ENCODE measurements around the gene MAP3K8.
A peak's percentile ranks its signal among the peaks of the same experiment; 100 is the strongest.
"Not testable (repeated sequence)": the region's sequence is repeated elsewhere in the genome, so short reads cannot be mapped to it uniquely, and the experiment has no call there.

MAP3K8 gene

DNA sequence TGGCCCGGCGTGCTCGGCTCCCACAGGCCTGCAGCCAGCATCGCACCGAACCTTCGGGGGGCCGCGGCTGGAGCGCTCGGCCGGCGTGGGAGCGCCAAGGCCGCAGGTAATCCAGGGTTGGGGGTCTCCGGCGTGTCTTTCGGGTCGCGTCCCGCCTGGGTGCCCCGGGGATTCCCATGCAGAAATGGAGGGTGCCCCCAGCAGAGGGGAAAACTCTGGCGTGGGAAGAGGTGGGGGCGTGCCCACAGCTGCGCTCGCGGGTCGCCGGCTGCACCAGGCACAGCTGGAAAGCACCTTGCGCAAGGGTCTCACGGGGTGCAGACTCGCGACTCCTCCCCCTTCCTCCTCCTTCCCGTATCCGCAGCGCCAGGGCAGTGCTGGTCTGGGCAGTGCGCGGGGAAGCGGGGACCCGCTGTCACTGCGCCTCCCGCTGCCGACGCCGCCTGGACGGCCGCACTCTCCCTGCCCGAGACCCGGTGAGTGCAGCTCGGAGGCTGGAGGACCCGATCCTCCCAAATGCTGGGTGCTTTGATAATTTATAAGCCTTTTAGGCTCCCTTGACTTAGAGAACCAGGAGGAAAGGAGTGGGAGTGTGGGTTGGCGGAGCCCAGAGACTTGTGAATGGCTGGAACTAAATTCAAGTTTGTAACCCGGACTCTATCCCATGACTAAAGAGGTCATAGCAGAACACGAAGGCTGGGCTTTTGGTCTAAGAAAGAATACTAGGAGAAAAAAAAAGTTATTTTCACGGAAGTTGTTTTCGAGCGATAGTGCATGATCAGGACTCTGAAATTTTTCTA, 489 bp downstream of the MAP3K8 start:
- H3K4me3 ChIP-seq (ENCODE audit: low read depth, low read length) = peak overlapping the region; percentile 62
- TF ChIP-seq, protein P1, sequence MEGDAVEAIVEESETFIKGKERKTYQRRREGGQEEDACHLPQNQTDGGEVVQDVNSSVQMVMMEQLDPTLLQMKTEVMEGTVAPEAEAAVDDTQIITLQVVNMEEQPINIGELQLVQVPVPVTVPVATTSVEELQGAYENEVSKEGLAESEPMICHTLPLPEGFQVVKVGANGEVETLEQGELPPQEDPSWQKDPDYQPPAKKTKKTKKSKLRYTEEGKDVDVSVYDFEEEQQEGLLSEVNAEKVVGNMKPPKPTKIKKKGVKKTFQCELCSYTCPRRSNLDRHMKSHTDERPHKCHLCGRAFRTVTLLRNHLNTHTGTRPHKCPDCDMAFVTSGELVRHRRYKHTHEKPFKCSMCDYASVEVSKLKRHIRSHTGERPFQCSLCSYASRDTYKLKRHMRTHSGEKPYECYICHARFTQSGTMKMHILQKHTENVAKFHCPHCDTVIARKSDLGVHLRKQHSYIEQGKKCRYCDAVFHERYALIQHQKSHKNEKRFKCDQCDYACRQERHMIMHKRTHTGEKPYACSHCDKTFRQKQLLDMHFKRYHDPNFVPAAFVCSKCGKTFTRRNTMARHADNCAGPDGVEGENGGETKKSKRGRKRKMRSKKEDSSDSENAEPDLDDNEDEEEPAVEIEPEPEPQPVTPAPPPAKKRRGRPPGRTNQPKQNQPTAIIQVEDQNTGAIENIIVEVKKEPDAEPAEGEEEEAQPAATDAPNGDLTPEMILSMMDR (IDR thresholded peaks at IDR 0.05; ENCODE audit: low read depth, low read length) = no peak
- H3K9me3 ChIP-seq = no peaks in the 10 kb centered on the region
- H3K36me3 ChIP-seq = no peaks in the 10 kb centered on the region
- no peaks in the 10 kb centered on the region; the same call in 1 of the 2 replicates for H3K4me1 ChIP-seq
- peaks cover 75% of the 10 kb centered on the region for H3K27me3 ChIP-seq
- DNase-seq = peak; percentile 17

DNA sequence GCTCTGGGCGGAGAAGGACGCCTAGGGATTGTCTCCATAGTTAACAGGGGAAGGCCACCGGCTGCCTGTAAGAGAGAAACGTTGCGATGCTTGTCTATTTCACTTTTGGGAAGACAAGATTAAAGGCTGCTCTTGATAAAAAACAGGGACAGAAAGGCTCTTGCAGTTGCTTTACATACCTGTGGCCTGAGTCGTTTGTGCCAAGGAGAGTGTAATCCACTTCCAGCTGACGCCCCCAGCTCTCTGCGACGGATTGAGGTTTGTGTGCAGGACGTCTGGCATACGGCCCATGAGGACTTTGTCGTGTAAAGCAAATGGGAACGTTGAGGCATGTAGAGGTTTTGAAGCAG, 1.1 kb downstream of the MAP3K8 start:
- TF ChIP-seq, protein P1 (IDR thresholded peaks at IDR 0.05; ENCODE audit: low read depth, low read length) = no peak
- Histone ChIP-seq H3K4me1 (no peaks in the 10 kb centered on the region; the same call in 1 of the 2 replicates), H3K27me3 (peaks cover 75% of the 10 kb centered on the region), H3K4me3 (ENCODE audit: low read depth, low read length) (no peak overlapping the region), H3K36me3 (no peaks in the 10 kb centered on the region), H3K9me3 (no peaks in the 10 kb centered on the region)
- no peak for DNase-seq

DNA sequence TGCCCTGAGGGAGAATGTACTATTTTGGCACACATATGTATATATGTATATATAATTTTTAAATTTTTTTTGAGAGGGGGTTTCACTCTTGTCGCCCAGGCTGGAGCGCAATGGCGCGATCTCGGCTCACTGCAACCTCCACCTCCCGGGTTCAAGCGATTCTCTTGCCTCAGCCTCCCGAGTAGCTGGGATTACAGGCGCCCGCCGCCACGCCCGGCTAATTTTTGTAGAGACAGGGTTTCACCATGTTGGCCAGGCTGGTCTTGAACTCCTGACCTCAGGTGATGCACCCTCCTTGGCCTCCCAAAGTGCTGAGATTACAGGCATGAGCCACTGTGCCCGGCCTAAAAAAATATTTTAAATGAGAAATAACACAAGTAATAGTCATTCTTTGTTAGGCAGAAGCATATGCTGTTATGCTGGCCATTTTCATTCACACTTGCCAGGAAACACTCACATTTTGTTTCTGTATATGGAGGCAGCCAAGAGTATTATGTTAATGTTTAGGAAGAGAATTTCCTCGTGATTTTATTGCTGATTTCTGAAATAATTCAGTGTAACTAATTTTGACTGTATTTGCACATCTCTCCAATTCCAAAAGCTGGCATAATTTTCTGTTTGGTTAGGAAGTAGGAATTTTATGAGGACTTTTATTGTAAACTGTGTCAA, 1.6 kb downstream of the MAP3K8 start:
- H3K4me3 ChIP-seq (ENCODE audit: low read depth, low read length); H3K4me1 ChIP-seq; DNase-seq; H3K9me3 ChIP-seq; H3K36me3 ChIP-seq: not testable (repeated sequence)
- peaks cover 71% of the 10 kb centered on the region for H3K27me3 ChIP-seq

DNA sequence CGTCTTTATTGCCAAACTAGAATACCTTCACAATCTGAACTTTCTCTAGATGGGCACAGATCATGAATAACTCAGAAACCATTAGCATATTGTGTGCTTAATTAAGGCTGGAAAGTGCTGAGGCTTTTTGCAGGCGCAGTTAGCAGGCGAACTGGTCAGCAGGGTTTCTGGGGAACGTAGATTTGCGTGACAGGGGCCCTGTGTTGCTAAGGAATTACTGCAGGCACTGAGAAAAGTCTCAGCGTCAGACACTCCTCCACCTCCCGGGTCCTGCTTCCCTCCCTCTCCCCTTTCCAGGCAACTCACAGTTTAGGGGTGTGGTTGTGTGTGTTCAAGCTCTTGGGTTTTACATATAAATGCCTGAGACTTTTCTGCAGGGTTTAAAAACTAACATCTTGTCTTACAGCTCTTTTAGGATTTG, 2.2 kb downstream of the MAP3K8 start:
- Histone ChIP-seq H3K36me3 (no peaks in the 10 kb centered on the region), H3K27me3 (peaks cover 65% of the 10 kb centered on the region), H3K4me1 (no peaks in the 10 kb centered on the region; the same call in 1 of the 2 replicates), H3K4me3 (ENCODE audit: low read depth, low read length) (no peak overlapping the region), H3K9me3 (no peaks in the 10 kb centered on the region)
- TF ChIP-seq, protein P1 (IDR thresholded peaks at IDR 0.05; ENCODE audit: low read depth, low read length) = no peak
- no peak for DNase-seq

DNA sequence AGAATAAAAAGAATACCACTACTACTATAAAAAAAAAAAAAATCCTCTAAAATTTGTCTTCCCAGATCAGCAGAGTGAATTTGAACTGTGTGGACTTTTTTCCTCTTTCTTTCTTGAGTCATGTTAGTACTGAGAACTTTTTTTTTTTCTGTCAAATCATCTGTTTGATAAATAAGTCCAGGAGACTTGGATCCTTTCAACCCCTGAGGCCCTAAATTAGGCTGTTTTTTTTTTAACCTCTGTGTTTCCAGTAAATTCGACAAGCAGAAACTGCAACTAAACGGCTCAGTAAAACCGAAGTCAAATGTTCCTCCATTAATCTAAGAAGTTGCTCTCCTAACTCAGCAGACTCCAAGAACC, 2.7 kb downstream of the MAP3K8 start:
- TF ChIP-seq, protein P1 (IDR thresholded peaks at IDR 0.05; ENCODE audit: low read depth, low read length) = no peak
- no peak for DNase-seq
- H3K36me3 ChIP-seq = no peaks in the 10 kb centered on the region
- H3K4me1 ChIP-seq = no peaks in the 10 kb centered on the region; the same call in 1 of the 2 replicates
- no peaks in the 10 kb centered on the region for H3K9me3 ChIP-seq
- H3K27me3 ChIP-seq = peaks cover 61% of the 10 kb centered on the region
- H3K4me3 ChIP-seq (ENCODE audit: low read depth, low read length) = no peak overlapping the region

DNA sequence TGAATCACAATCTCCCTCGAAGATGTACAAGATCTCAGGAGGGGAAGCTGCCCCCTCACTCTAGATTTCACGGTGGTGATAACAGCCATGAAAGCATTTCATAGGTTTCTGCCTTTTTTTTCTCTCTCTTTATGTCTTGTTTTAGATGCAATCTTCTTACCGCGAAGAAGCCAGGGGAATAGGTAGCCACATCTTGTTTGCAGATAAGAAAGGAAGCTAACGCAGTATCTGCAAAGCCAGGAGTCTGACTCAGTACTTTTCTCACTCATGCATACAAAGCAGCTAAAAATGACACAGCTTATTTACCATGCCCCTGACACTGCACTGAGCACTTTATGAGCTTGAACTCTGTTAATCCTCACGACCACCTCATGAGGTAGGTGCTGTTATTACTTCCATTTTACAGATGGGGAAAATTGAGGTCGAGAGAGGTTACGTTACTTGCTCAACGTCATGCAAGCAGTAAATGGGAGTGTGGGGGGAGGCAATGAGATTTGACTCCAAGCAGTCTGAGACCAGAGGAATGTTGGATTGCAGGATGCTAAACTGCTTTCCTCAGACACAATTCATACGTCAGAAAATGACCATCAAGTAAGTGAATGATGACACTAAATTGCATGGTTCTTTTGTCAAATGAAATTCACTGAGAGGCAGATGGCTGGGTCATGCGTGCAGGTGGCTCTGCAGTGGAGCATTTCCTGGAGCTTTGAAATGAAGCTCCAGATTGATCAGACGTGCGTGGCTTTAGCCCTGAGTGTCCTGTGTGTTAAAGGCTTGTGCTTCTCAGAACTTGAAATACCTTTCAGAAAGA, 3.3 kb downstream of the MAP3K8 start:
- no peak for DNase-seq
- Histone ChIP-seq H3K4me1 (no peaks in the 10 kb centered on the region; the same call in 1 of the 2 replicates), H3K27me3 (peaks cover 63% of the 10 kb centered on the region), H3K36me3 (no peaks in the 10 kb centered on the region), H3K4me3 (ENCODE audit: low read depth, low read length) (no peak overlapping the region), H3K9me3 (no peaks in the 10 kb centered on the region)
- TF ChIP-seq, protein P1 (IDR thresholded peaks at IDR 0.05; ENCODE audit: low read depth, low read length) = no peak
